Right lobe of liver (tissue), 6 donors: ENCODE results near the gene CPTP. TPM values are rescaled to one million over a fixed set of nuclear protein-coding genes. Genes with fewer than 3 reads are reported as not detected.

Source experiments
- ATAC-seq, 4 donors: fragments of 200-7000 bp; cut with Tn5 transposase; one replicate each; pipeline ENCODE4 v1.9.1; 2020; ENCODE audit warnings: mild to moderate bottlenecking in 4 of 4, moderate library complexity in 4 of 4
- DNase-seq, 3 donors: peaks; one replicate each; pipeline ENCODE4 v3.0.0-alpha.2; 2020
- H3K27ac ChIP-seq, 3 donors: fragments of 200-600 bp; one replicate each; pipeline ENCODE4 v1.8.0; 2022
- H3K27me3 ChIP-seq, 2 donors: fragments of 200-600 bp; one replicate each; pipeline ENCODE4 v1.8.0; 2022
- H3K36me3 ChIP-seq, 4 donors: fragments of 200-600 bp; sonication (generic) in 1 of 4; one replicate each; pipeline versions ENCODE4 v1.5.1 to v1.8.0; 2017 to 2022; ENCODE audit warnings: control low read depth in 1 of 4
- H3K4me1 ChIP-seq, 4 donors: fragments of 200-600 bp; sonication (generic) in 1 of 4; one replicate each; pipeline versions ENCODE4 v1.5.1 to v1.8.0; 2017 to 2022; ENCODE audit warnings: control low read depth in 1 of 4
- H3K4me3 ChIP-seq, 3 donors: fragments of 200-600 bp; one replicate each; pipeline ENCODE4 v1.8.0; 2022
- H3K9me3 ChIP-seq, 4 donors: fragments of 200-600 bp; sonication (generic) in 1 of 4; one replicate each; pipeline versions ENCODE4 v1.5.1 to v1.8.0; 2017 to 2022; ENCODE audit warnings: control low read depth in 1 of 4
- CTCF ChIP-seq, 4 donors: fragments of 200-600 bp in 3 of 4; fragments of 450-650 bp in 1 of 4; IDR thresholded peaks; one replicate each; pipeline versions ENCODE4 v1.5.1 to v1.8.0; 2016 to 2022; ENCODE audit warnings: antibody characterized with exemption in 4 of 4, mild to moderate bottlenecking in 2 of 4
- POLR2A ChIP-seq: fragments of 450-650 bp; IDR thresholded peaks from one replicate; pipeline ENCODE4 v1.6.1; 2017; ENCODE audit warnings: antibody characterized with exemption, mild to moderate bottlenecking
- WGBS: methylation state at CpG from one replicate; pipeline ENCODE4 v1.1.6; 2018; ENCODE audit warnings: low coverage, low lambda C conversion rate; ENCODE audit not compliant: insufficient coverage; ENCODE audit errors: missing lambda C conversion rate; 5-methylcytosine and 5-hydroxymethylcytosine counted together
- intact Hi-C, 2 donors: fragments of 100-400 bp; cut with DNase I; formaldehyde crosslinking; loops; one replicate each; pipeline versions ENCODE4 v1.11.2 to v1.14.1; 2022
- total RNA-seq, 6 experiments: library from RNA; depleted of rRNA in 2 of 6; stranded (reverse); fragments of >200 nt in 2 of 6; fragmentation: NEBNext Ultra II Directional in 3 of 6; extraction: Animal tissue kit (Norgen Biotek cat#: 25700) in 3 of 6; gene quantifications; one replicate each; pipeline versions ENCODE4 v1.1.0 to v1.2.4, GENCODE V29; 2016 to 2023
- donor health status: DM: no; HTN: yes; CAD: no.
- donor health status: DM: no; HTN: no; CAD: no.
- donor health status: DM: no; HTN: no; CAD: no.
- donor health status: DM: no; HTN: yes; CAD: no.
- donor health status: DM: no; HTN: yes; CAD: no.

CPTP gene
- total RNA-seq, 6 experiments from 2014 or later: 26.9 to 57.7 (median 33.1) TPM

GRCh38 chr1:1295154-1295923, 29.3 kb upstream of the CPTP start:
- ATAC-seq (no peak), DNase-seq (no peak)
- H3K4me1 ChIP-seq: no peaks in the 10 kb centered on the region
- TF ChIP-seq CTCF (IDR thresholded peaks at IDR 0.05) (no peak), POLR2A (no peak)
- H3K27me3 ChIP-seq: no peaks in the 10 kb centered on the region
- H3K9me3 ChIP-seq: no peaks in the 10 kb centered on the region
- H3K27ac ChIP-seq: no peak overlapping the region
- intact Hi-C loops: loop anchor here in 1 of 2 donors (10.0 kb wide), 1 partner anchor 51 kb away; the partner anchor contains the start of gene C1QTNF12
- WGBS: no CpG with 5 or more reads among the region's 35 CpGs
- H3K36me3 ChIP-seq: no peaks in the 10 kb centered on the region
- H3K4me3 ChIP-seq: no peak overlapping the region

GRCh38 chr1:1296070-1297061, 28.2 kb upstream of the CPTP start:
- ATAC-seq: no peak

GRCh38 chr1:1297802-1298424, 26.7 kb upstream of the CPTP start:
- TF ChIP-seq CTCF (IDR thresholded peaks at IDR 0.05): no peak
- TF ChIP-seq POLR2A: no peak
- intact Hi-C loops: loop anchor here in 1 of 2 donors (10.0 kb wide), 1 partner anchor 53 kb away; the partner anchor contains the start of gene C1QTNF12
- no peaks in the 10 kb centered on the region for H3K4me1 ChIP-seq
- H3K4me3 ChIP-seq: no peak overlapping the region
- H3K36me3 ChIP-seq: no peaks in the 10 kb centered on the region
- no peak overlapping the region for H3K27ac ChIP-seq
- DNase-seq: no peak
- no peaks in the 10 kb centered on the region for H3K9me3 ChIP-seq
- ATAC-seq: no peak
- WGBS: no CpG with 5 or more reads among the region's 31 CpGs
- no peaks in the 10 kb centered on the region for H3K27me3 ChIP-seq

More at GRCh38 chr1:1296070-1297061, 28.2 kb upstream of the CPTP start:
- H3K27me3 ChIP-seq: no peaks in the 10 kb centered on the region
- 94% methylated on average over 12 of the region's 62 CpGs for WGBS
- DNase-seq: no peak
- no peaks in the 10 kb centered on the region for H3K4me1 ChIP-seq
- intact Hi-C loops: loop anchor here in 1 of 2 donors (10.0 kb wide), 1 partner anchor 52 kb away; the partner anchor contains the start of gene C1QTNF12
- no peak overlapping the region for H3K27ac ChIP-seq
- TF ChIP-seq CTCF (IDR thresholded peaks at IDR 0.05) (no peak), POLR2A (no peak)
- H3K9me3 ChIP-seq: no peaks in the 10 kb centered on the region
- no peak overlapping the region for H3K4me3 ChIP-seq
- no peaks in the 10 kb centered on the region for H3K36me3 ChIP-seq
